ENCODE data around the gene ERVH48-1. TPM values are rescaled to one million over a fixed set of nuclear protein-coding genes. Genes with fewer than 3 reads are reported as not detected.

ERVH48-1 gene
- total and polyA plus RNA-seq, 10 donors, result 0.05 TPM; not detected in 9

- intact Hi-C loops (cut with DNase I; ENCODE audit: low total_unique reads), result no loop called here
- WGBS, 5 donors, result 21 to 27% (median 22%) methylated on average over 18 of the region's 18 CpGs
Observed at GRCh38 chr21:42892582-42892930, 32.9 kb downstream of the ERVH48-1 start.

DNA sequence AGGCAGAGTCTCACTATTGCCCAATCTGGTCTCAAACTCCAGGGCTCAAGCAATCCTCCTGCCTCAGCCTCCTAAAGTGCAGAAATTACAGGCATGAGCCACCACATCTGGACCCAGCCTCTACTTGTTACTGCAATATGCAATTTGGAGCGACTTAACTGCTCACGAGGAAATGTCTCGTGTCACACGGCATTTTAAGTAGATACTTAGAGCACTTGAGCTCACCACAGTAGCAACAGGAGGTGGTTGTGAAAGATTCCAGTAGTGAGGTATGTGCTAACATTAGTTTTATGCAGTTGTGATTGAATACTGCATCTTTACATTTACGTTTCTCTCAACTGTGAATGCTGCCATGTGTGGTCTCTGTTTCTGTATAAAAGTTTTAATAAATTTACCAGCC lies 38.1 kb downstream of the ERVH48-1 start:
- Histone ChIP-seq H3K27me3 (replicated peaks in 1 of 7) (no peaks in the 10 kb centered on the region), H3K27ac (no peak overlapping the region), H3K4me1 (peaks cover 0 to 14% (median 3%) of the 10 kb centered on the region in 6 donors), H3K36me3 (no peaks in the 10 kb centered on the region), H3K9me3 (no peaks in the 10 kb centered on the region), H3K4me3 (no peak overlapping the region)
- WGBS, 5 donors, result 62 to 91% (median 80%) methylated on average over 5 of the region's 5 CpGs
- DNase-seq, result peak; percentile 1
- TF ChIP-seq POLR2AphosphoS5 (IDR thresholded peaks at IDR 0.05) (no peak), CTCF (IDR thresholded peaks at IDR 0.05 in 8 of 11, conservative IDR thresholded peaks at IDR 0.05 in 3 of 11) (no peak), POLR2A (IDR thresholded peaks at IDR 0.05) (no peak)
- intact Hi-C loops (cut with DNase I; ENCODE audit: low total_unique reads), result no loop called here

More at GRCh38 chr21:42892582-42892930, 32.9 kb downstream of the ERVH48-1 start:
- peak overlapping the region; percentile 54 to 99 (median 90) for H3K4me3 ChIP-seq
- H3K27me3 ChIP-seq (replicated peaks in 1 of 7), result no peaks in the 10 kb centered on the region
- no peak for DNase-seq
- H3K36me3 ChIP-seq, result peaks cover 0 to 20% (median 9%) of the 10 kb centered on the region in 6 donors
- H3K9me3 ChIP-seq, result no peaks in the 10 kb centered on the region
- peak overlapping the region; percentile 85 to 99 (median 94) for H3K27ac ChIP-seq
- TF ChIP-seq CTCF (IDR thresholded peaks at IDR 0.05 in 8 of 11, conservative IDR thresholded peaks at IDR 0.05 in 3 of 11) (no peak), POLR2AphosphoS5 (IDR thresholded peaks at IDR 0.05) (no peak), POLR2A (IDR thresholded peaks at IDR 0.05) (no peak)
- peaks cover 0 to 46% (median 21%) of the 10 kb centered on the region in 6 donors for H3K4me1 ChIP-seq

DNA sequence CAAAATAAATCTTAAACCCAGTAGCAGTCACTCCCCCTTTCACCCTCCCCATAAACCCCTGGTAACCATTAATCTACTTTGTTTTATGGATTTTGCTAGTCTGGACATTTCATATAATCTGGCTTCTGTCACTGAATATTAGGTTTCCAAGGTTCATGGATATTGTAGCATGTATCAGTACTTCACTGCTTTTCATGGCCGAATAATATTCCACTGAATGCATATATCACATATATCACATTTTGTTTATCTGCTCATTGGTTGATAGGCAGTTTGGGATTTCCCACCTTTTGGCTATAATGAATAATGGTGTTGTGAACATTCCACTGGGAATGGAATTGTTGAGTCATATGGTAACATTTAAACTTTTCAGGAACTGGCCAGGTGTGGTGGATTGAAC lies 41.5 kb downstream of the ERVH48-1 start:
- 51 to 100% (median 96%) methylated on average over 1 of the region's 1 CpG for WGBS, 5 donors
- no peak for DNase-seq
- no peak overlapping the region for H3K4me3 ChIP-seq
- peaks cover 0 to 14% (median 11%) of the 10 kb centered on the region in 6 donors for H3K4me1 ChIP-seq
- H3K9me3 ChIP-seq, result no peaks in the 10 kb centered on the region
- no peaks in the 10 kb centered on the region for H3K27me3 ChIP-seq (replicated peaks in 1 of 7)
- no peaks in the 10 kb centered on the region for H3K36me3 ChIP-seq
- TF ChIP-seq POLR2AphosphoS5 (IDR thresholded peaks at IDR 0.05) (no peak), POLR2A (IDR thresholded peaks at IDR 0.05) (no peak), CTCF (IDR thresholded peaks at IDR 0.05 in 8 of 11, conservative IDR thresholded peaks at IDR 0.05 in 3 of 11) (no peak)
- intact Hi-C loops (cut with DNase I; ENCODE audit: low total_unique reads), result no loop called here
- H3K27ac ChIP-seq, result no peak overlapping the region

DNA sequence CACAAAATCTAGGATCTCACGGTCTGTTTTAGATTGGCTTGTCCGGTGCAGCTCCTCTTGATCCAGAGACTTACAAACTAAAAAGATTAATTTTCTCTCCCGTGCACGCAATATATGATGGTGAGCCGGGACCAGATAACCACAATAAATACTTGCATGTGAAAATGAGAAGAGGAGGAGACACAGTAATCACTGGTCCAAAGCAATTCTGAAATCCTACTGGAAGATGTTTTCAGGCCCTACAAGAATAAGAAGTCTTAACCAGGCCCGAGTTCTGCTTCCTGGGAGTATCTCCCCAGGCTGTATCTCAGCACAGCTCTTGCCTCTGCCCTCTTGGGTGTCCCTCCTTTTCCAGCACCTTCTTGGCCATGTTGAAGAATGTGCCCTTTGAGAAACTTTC lies 45.1 kb downstream of the ERVH48-1 start:
- H3K9me3 ChIP-seq, result no peaks in the 10 kb centered on the region
- TF ChIP-seq POLR2A (IDR thresholded peaks at IDR 0.05) (no peak), CTCF (IDR thresholded peaks at IDR 0.05 in 8 of 11, conservative IDR thresholded peaks at IDR 0.05 in 3 of 11) (no peak), POLR2AphosphoS5 (IDR thresholded peaks at IDR 0.05) (no peak)
- WGBS, 5 donors, result 82 to 95% (median 91%) methylated on average over 6 of the region's 6 CpGs
- H3K4me1 ChIP-seq, result peaks cover 10 to 32% (median 28%) of the 10 kb centered on the region in 6 donors
- peaks cover 0 to 13% (median 7%) of the 10 kb centered on the region in 6 donors for H3K36me3 ChIP-seq
- peak overlapping the region in 7 of 8 donors; percentile 70 to 91 (median 86) for H3K27ac ChIP-seq
- DNase-seq, result peak; percentile 4
- intact Hi-C loops (cut with DNase I; ENCODE audit: low total_unique reads), result no loop called here
- peak overlapping the region in 7 of 8 donors; percentile 99 to 100 (median 100) for H3K4me3 ChIP-seq
- H3K27me3 ChIP-seq (replicated peaks in 1 of 7), result no peaks in the 10 kb centered on the region

Data from spleen (tissue), 11 donors.